ENCODE data around the gene SNX3.

- no peak for TF ChIP-seq CTCF (IDR thresholded peaks at IDR 0.05; ENCODE audit: borderline replicate concordance, extremely low read depth, low read length, poor library complexity, severe bottlenecking)
- TF ChIP-seq EZH2 (IDR thresholded peaks at IDR 0.05; ENCODE audit: borderline replicate concordance, low read depth, low read length, severe bottlenecking), result no peak
Measured at GRCh38 chr6:108277831-108278230, 17.0 kb upstream of the SNX3 start.

All from DND-41 (cell line).